ENCODE results near the gene SLC4A2.

Gene SLC4A2

DNA sequence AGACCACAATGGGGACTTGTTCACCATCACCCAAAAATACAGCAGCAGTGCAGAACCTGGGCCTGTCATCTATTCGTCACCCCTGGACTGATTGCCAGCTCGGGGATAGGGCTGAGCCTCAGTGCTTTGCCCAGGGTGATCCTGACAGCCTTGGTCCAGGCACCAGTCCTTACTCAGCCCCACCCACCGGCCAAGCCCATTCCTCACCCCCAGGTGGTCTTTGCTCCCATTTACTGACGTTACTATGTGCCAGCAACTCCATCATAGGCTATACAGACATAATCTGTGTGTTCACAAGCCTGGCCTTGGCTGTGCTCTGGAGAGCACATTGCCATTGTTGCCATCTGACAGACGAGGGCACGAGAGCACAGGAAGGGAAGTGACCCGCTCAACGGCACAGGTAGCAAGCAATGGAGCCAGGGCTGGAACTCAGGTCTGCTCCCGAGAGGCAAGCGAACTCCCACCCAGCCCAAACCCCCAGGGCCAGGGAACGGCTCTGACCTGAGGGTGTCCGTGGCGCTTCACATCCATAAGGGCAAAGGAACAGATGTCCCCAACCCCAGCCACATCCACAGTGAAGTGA, 41.9 kb upstream of the SLC4A2 start:
- no peak for DNase-seq (ENCODE audit: low read depth)
- TF ChIP-seq, protein P1, sequence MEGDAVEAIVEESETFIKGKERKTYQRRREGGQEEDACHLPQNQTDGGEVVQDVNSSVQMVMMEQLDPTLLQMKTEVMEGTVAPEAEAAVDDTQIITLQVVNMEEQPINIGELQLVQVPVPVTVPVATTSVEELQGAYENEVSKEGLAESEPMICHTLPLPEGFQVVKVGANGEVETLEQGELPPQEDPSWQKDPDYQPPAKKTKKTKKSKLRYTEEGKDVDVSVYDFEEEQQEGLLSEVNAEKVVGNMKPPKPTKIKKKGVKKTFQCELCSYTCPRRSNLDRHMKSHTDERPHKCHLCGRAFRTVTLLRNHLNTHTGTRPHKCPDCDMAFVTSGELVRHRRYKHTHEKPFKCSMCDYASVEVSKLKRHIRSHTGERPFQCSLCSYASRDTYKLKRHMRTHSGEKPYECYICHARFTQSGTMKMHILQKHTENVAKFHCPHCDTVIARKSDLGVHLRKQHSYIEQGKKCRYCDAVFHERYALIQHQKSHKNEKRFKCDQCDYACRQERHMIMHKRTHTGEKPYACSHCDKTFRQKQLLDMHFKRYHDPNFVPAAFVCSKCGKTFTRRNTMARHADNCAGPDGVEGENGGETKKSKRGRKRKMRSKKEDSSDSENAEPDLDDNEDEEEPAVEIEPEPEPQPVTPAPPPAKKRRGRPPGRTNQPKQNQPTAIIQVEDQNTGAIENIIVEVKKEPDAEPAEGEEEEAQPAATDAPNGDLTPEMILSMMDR (IDR thresholded peaks at IDR 0.05; ENCODE audit: low read length, missing control alignments), result no peak
- no peak overlapping the region for H3K4me3 ChIP-seq (replicated peaks; ENCODE audit: low read depth, low read length)

DNA sequence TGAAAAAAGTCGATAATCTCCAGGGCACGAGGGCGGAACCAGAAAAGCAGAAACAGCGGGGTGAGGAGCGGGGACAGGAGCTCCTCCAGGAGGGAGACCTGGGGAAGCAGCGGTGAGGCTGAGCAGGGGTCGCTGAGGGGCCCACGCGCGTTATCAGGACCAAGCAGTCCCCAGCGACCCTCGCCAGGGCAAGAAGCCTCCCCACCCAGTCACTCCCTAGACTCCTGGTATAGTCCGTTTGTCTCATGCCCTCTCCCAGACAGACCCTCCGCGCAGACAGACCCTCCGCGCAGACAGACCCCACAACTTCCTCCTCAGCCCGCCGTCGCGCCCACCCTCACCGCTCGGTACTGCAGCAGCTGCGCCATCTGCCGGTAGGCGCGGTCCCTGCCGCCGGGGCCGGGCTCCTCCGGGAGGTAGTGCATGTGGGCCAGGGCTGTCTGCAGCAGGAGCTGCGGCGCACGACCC, 41.4 kb upstream of the SLC4A2 start:
- TF ChIP-seq, protein P1 (IDR thresholded peaks at IDR 0.05; ENCODE audit: low read length, missing control alignments), result peak; percentile 84
- DNase-seq (ENCODE audit: low read depth), result peak; percentile 51
- no peak overlapping the region for H3K4me3 ChIP-seq (replicated peaks; ENCODE audit: low read depth, low read length)

DNA sequence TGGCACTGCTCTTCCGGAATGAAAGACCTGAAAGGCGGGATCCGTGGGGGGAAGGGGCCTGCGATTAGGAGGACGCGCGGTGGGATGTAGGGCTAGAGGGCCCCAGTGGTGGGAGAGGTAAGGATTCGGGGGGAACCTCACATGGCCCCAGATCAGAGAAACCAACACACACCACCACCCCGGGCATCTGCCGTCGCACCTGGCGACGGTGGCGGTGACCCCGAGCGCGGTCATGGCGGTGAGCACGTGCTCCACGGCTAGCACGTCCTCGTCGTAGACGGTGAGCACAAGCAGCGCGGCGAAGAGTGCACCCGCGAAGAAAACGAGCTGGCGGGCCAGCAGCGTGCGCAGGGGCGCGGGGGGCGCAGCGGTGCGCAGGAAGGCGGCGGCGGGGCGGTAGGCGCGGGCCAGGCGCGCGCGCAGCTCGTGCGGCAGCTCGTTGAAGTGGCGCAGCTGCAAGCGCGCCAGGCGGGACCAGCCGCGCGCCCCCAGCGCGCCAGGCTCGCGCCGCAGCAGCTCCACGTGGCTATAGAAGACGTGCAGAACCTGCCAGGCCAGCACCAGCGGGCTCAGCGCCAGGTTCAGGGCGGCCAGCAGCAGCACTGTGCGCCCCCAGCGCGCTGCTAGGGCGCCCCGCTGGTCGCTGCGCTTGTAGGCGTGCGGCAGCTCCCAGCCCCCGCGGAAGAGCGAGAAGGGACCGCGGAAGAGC, 40.8 kb upstream of the SLC4A2 start:
- no peak for DNase-seq (ENCODE audit: low read depth)
- no peak overlapping the region for H3K4me3 ChIP-seq (replicated peaks; ENCODE audit: low read depth, low read length)
- TF ChIP-seq, protein P1 (IDR thresholded peaks at IDR 0.05; ENCODE audit: low read length, missing control alignments), result no peak

DNA sequence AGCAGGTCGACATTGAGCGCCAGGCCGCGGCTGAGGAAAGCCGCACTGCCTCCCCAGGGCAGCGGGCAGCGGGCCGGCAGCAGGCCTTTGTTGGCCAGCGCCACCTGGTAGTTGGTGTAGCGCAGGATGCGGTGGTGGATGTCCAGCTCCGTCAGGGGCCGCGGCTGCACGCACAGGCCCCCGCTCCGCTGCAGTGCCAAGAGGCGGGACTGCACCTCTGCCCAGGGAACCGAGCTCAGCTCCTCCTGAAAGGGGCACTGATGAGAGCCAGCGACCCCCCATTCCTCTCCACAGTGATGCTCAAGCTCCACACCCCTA, 40.3 kb upstream of the SLC4A2 start:
- no peak overlapping the region for H3K4me3 ChIP-seq (replicated peaks; ENCODE audit: low read depth, low read length)
- TF ChIP-seq, protein P1 (IDR thresholded peaks at IDR 0.05; ENCODE audit: low read length, missing control alignments), result no peak
- no peak for DNase-seq (ENCODE audit: low read depth)

DNA sequence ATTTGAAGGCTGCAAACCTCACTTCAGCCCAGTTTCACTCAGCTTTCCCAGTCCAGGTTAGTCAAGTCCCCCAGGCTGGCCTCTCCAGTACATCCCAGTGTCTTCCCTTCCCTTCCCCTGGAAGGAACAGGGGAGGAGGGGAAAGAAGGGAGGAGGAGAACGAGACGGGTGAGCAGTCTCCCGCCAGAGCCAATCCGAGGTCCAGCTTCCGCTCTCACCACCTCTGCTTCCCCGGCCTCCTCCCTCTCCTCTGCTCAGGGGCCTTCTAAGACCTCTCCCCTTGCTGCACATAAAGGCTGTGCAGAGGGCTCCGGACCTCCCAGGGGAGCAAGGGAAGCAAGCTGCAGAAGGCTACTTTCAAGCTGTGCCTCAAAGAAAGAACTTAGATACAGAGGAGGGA, 39.2 kb upstream of the SLC4A2 start:
- H3K4me3 ChIP-seq (replicated peaks; ENCODE audit: low read depth, low read length), result no peak overlapping the region
- TF ChIP-seq, protein P1 (IDR thresholded peaks at IDR 0.05; ENCODE audit: low read length, missing control alignments), result no peak
- no peak for DNase-seq (ENCODE audit: low read depth)

DNA sequence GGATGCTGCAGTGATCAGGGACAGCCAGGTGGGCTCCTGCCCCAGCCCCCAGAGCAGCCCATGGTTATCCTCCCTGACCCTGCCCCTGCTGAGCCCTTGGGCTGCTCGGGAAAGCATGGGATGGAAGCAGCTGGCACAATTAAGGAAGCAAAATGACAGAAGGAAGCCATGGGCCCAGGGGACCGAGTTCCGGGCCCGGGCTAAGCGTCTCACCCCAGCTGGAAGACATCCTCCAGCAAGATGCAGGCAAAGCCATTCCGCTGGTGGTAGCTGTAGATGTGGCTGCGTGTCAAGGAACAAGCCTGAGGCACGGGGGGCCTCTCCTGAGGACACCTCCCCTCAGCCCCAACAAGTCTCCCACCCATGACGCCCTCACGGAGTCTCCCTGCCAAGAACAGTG, 36.2 kb upstream of the SLC4A2 start:
- H3K4me3 ChIP-seq (replicated peaks; ENCODE audit: low read depth, low read length), result no peak overlapping the region
- DNase-seq (ENCODE audit: low read depth), result no peak
- TF ChIP-seq, protein P1 (IDR thresholded peaks at IDR 0.05; ENCODE audit: low read length, missing control alignments), result no peak
